LNCaP clone FGC (cell line): Measurements from ENCODE around the gene PVALB.
"Not testable (repeated sequence)": the region's sequence is repeated elsewhere in the genome, so short reads cannot be mapped to it uniquely, and the experiment has no call there.

Experiments
- DNase-seq: peaks from one replicate; pipeline ENCODE4 v3.0.0-alpha.2; 2011; ENCODE audit warnings: low read depth
- H3K4me3 ChIP-seq: 2 replicates; pipeline ENCODE4 v1.5.1; 2011; ENCODE audit warnings: mild to moderate bottlenecking, low read depth, low read length, control low read depth
- CTCF ChIP-seq: IDR thresholded peaks from 2 replicates; pipeline ENCODE4 v1.5.1; 2012; ENCODE audit warnings: mild to moderate bottlenecking; ENCODE audit not compliant: control insufficient read depth, insufficient read depth; ENCODE audit errors: extremely low read depth

Gene PVALB

DNA sequence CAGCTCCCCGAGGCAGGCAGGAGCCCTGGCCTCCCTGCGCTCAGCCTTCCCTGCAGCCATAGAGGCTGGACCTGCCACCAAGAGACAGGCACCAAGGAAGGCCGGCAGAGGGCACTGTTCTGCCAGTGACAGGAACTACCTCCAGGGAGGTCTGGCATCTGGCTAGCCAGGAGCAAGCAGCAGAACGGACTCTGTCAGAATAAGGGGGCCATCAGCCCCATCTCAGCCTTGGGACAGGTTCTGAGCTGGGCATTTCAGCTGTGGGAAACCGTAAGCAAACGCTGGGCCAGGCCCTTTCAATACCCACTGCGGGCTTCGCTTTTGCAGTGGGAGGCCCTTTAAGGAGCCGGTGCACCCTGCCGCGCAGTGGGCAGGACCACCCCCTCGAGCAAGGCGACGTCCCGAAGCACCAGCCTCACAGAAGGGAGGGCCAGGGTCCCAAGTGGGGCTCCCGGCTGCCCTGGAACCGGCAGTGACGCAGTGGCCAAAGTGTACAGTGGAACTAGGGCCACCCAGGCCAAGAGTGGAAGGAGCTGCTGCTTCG, 59.1 kb downstream of the PVALB start:
- TF ChIP-seq CTCF, result peak; percentile 83
- no peak for DNase-seq
- no peak overlapping the region for H3K4me3 ChIP-seq

- TF ChIP-seq CTCF, result no peak
- DNase-seq, result no peak
These were observed 59.8 kb downstream of the PVALB start for GRCh38 chr22:36756746-36757655.

GRCh38 chr22:36756031-36756430, 60.8 kb downstream of the PVALB start:
- no peak for TF ChIP-seq CTCF
- no peak for DNase-seq
- H3K4me3 ChIP-seq, result no peak overlapping the region

More at GRCh38 chr22:36756746-36757655, 59.8 kb downstream of the PVALB start:
- H3K4me3 ChIP-seq, result no peak overlapping the region

- no peak for DNase-seq
- TF ChIP-seq CTCF, result no peak
- no peak overlapping the region for H3K4me3 ChIP-seq
These were observed 61.5 kb downstream of the PVALB start for GRCh38 chr22:36755316-36755715.

GRCh38 chr22:36754881-36755280, 62.0 kb downstream of the PVALB start:
- H3K4me3 ChIP-seq, DNase-seq: not testable (repeated sequence)

DNA sequence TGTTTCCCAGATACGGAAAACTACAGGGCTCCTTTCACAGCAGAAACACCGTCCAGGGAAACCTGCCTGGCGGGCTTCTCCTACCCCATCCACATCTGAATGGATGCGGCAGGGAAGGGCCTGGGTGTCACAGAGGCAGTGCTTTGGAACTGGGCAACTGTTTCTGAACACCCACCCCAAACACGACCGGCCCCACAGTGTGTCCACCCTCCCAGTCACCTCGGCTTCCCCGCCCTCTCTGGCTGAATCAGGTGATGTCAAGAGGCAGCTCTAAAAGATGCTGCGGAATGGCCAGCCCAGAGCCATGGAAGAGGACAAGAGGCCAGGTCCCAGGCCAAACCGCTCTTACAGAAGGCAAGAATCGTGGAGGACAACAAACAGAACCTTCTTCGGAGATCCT, 62.9 kb downstream of the PVALB start:
- H3K4me3 ChIP-seq, result no peak overlapping the region
- no peak for DNase-seq
- TF ChIP-seq CTCF, result no peak

DNA sequence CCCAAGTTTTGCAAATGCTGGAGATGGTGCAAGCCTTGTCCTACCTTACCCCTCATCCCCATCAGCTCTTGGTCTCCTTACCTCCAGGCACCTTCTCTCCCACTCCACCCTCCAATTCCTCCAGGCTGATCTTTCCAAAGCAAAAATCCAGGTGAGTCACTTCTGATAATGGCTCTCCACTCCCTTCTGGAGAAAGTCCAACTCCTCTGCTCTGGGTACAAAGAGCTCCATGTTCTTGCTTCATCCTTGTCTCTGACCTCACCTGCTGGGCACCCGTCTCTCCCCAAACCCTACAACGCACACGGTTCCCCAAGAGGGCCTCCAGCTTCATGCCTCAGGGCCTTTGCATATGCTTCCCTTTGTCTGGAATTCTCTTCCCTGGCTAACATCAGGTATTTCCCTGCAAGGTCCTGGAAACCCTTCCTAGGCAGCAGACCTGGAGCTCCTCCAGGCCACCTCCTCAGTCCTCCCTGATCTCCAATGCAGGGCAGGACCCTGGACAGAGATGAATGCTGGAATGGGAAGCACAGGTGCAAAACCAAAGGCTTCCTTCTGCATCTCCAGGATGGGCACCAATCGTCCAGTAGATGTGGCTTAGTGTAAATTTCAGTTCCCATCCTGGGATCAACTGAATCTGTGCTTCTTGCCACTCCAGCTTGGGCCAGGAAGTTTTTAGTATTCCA, 63.6 kb downstream of the PVALB start:
- no peak for DNase-seq
- TF ChIP-seq CTCF, result no peak
- no peak overlapping the region for H3K4me3 ChIP-seq
